ENCODE results near the gene REC8. TPM values are rescaled to one million over a fixed set of nuclear protein-coding genes. Genes with fewer than 3 reads are reported as not detected.

REC8 gene
- total and polyA plus RNA-seq, 2 of the 13 experiments (the other 11 are each of a cell fraction or from before 2014, with no cell fraction given) = 3.4 to 14.7 TPM

- Histone ChIP-seq H3K36me3 (replicated peaks in 1 of 2; ENCODE audit: control insufficient read depth in 1 of 2, insufficient read depth in 2 of 2, low read length in 2 of 2) (peaks cover 8 to 12% of the 10 kb centered on the region in 2 experiments; a peak in 4 of 5 replicates), H3K9ac (ENCODE audit: insufficient read depth, low read depth, low read length) (no peak overlapping the region)
- POLR2A ChIA-PET = interaction anchor here (1.3 to 4.2 kb wide), 2 partner anchors 12 to 23 kb away, joined by 7 to 26 read pairs; partner anchors contain the start of gene TINF2
Measured at GRCh38 chr14:24219080-24219479, 47.2 kb downstream of the REC8 start.

More at GRCh38 chr14:24219080-24219479, 47.2 kb downstream of the REC8 start:
- no peak overlapping the region for H3K27ac ChIP-seq (ENCODE audit: extremely low read length, insufficient read depth, low read length)
- DNase-seq (ENCODE audit: low spot score) = no peak
- H3K9me3 ChIP-seq (ENCODE audit: low read length) = no peaks in the 10 kb centered on the region
- 0 out of 2 replicates have a peak, but pooled peaks have one; percentile 70 for TF ChIP-seq ZNF766 (CRISPR knock-in tag; IDR thresholded peaks at IDR 0.05; ENCODE audit: borderline replicate concordance)
- no peak for TF ChIP-seq XBP1 (CRISPR knock-in tag; IDR thresholded peaks at IDR 0.05)
- TF ChIP-seq FOXP1 (IDR thresholded peaks at IDR 0.05) = peak; percentile 60; the same call in 1 of the 2 replicates
- no peak for TF ChIP-seq FOXP1 (CRISPR knock-in tag; IDR thresholded peaks at IDR 0.05)
- no peak for TF ChIP-seq ZNF687 (CRISPR knock-in tag; IDR thresholded peaks at IDR 0.05)
- no peak for TF ChIP-seq PHF21A (CRISPR knock-in tag; IDR thresholded peaks at IDR 0.05)
- TF ChIP-seq DBP (CRISPR knock-in tag; IDR thresholded peaks at IDR 0.05; ENCODE audit: not compliant biosample characterization) = peak; percentile 35
- in situ Hi-C loops (cut with HindIII; ENCODE audit: extremely low pct_ligation_motif_present, low pct_unique_long_range_greater_than_20kb) (no loop called here), intact Hi-C loops (cut with micrococcal nuclease; ENCODE audit: unreplicated experiment) (no loop called here)
- H3K4me2 ChIP-seq (ENCODE audit: low read depth, low read length) = no peak overlapping the region
- CTCF ChIA-PET (ENCODE audit: low intra/inter-chr PET ratio, low total read pairs) = no interaction called here
- no peak for FAIRE-seq
- H3K79me2 ChIP-seq (ENCODE audit: insufficient read depth, low read length) = peaks cover 36% of the 10 kb centered on the region
- no TSS peak for BruUV-seq (replicated peaks)
- H3K4me3 ChIP-seq (replicated peaks in 1 of 3; ENCODE audit: insufficient read depth in 1 of 3, low read depth in 2 of 3, low read length in 3 of 3) = no peak overlapping the region
- H2AFZ ChIP-seq (ENCODE audit: low read length) = no peak overlapping the region
- peaks cover 17% of the 10 kb centered on the region for H3K4me1 ChIP-seq (ENCODE audit: insufficient read depth, low read length)
- H3K27me3 ChIP-seq (ENCODE audit: control insufficient read depth in 1 of 2, insufficient read depth in 2 of 2, low read length in 2 of 2) = no peaks in the 10 kb centered on the region; a peak in 1 of 5 replicates
- no peak for ATAC-seq
- WGBS (ENCODE audit: low lambda C conversion rate) = 95% methylated on average over 4 of the region's 4 CpGs
- no peaks in the 10 kb centered on the region for H4K20me1 ChIP-seq (ENCODE audit: insufficient read depth, low read length)

All from HepG2 (cell line).